ENCODE measurements around the gene SHOC1.
"Not testable (repeated sequence)": the region's sequence is repeated elsewhere in the genome, so short reads cannot be mapped to it uniquely, and the experiment has no call there.

SHOC1 gene

GRCh38 chr9:111794835-111795556 is at the start of gene SHOC1:
TSS of gene SHOC1 (minus strand) at chr9:111794937. CDS start at chr9:111791418, 3,519 bp downstream.
- no peak for DNase-seq (ENCODE audit: low read depth)

GRCh38 chr9:111843971-111844370 is 49.2 kb upstream of the SHOC1 start:
- DNase-seq (ENCODE audit: low read depth) = no peak

DNA sequence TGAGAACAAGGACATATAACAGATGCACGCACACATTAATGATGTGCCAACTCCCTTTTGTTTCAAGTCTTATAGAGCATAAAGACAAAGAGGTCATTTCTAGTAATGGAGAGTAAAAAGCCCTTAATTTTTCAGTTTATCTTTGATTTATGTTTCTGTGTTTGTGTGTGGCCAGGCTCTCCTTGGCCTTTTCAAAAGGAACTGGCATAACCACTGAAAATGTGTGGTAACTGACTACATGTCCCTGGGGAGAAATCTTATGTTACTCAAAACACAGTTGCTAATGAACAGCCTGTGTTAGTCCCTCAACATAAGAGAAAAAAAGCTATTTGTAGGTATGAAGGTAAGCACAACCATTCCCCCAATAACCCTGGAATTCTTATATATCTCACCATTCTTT is 47.6 kb upstream of the SHOC1 start:
- DNase-seq (ENCODE audit: low read depth) = no peak

DNA sequence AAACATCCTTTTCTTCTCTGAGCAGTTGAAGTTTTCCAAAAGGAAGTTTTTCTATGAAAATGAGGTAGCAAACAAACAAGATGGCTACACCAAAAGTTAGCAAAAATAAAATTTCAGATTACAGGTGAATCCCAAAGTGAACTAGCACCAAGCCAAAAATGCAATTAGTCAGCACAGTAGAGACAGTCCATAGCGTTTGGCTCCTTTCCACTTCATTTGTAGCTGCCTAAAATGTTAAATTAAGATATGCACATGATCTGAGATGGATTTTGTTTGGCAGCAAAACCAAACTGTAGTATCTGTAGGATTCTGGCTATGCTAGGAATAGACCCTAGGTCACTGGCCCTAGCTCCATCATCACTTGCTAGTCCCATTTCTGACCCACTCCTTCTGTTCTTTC is 45.7 kb upstream of the SHOC1 start:
- DNase-seq (ENCODE audit: low read depth) = no peak

- DNase-seq (ENCODE audit: low read depth) = no peak
Observed at GRCh38 chr9:111839987-111840386, 45.2 kb upstream of the SHOC1 start.

GRCh38 chr9:111839387-111839786 is 44.6 kb upstream of the SHOC1 start:
- DNase-seq (ENCODE audit: low read depth) = no peak

DNA sequence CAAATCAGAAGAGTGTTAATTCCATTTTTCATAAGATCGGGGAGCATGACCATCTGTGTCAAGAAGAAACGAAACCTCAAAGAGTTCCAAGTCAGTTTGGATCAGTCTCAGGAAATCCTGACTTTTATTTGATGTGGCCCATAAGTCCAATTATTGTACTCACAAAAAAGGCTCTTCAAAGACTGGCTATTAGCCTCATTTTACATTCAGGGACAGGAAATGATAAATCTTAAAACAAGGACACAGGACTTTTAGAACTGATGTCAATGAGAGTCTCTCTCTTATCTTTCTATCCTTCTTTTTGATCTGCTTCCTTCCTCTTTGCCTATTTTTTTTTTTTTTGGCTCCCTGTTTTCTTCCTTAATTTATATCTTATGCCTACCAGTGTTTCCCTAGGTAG is 43.7 kb upstream of the SHOC1 start:
- no peak for DNase-seq (ENCODE audit: low read depth)

DNA sequence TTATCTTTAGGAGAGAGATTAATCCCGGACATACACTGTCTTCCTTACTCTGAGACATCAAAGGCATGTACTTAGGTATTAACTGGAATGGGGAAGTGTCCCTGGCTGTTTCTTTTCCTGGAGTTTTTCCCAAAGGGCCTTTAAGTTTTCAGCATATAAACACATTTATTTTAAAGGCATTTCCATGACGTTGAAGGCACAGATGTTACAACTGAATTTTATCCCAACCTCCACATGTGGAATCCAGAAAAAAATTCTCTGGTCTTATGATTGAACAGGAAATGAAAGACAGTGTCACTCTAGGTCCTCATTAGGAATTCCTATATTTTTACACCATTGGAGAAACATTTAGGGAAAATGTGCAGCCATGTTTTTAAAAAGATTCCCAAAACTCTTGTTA is 41.6 kb upstream of the SHOC1 start:
- no peak for DNase-seq (ENCODE audit: low read depth)

DNA sequence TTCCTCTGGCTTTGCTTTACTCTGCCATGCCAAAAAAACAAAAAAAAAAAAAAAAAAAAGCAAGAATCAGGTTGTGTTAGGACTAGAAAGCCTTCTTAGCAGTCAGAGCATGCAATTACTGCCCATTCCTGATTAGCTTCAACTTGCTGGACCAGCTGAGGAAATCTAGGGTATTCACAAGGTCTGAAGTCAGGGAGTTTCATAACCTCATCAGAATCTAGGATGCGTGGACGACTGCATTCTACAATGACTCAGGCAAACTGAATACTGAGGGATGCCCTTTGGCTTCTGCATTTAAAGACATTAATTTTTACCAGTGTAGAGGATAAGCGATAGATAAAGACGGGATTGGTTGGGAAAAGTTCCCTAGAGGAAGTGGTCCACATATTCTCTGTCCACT is 39.2 kb upstream of the SHOC1 start:
- no peak for DNase-seq (ENCODE audit: low read depth)

DNA sequence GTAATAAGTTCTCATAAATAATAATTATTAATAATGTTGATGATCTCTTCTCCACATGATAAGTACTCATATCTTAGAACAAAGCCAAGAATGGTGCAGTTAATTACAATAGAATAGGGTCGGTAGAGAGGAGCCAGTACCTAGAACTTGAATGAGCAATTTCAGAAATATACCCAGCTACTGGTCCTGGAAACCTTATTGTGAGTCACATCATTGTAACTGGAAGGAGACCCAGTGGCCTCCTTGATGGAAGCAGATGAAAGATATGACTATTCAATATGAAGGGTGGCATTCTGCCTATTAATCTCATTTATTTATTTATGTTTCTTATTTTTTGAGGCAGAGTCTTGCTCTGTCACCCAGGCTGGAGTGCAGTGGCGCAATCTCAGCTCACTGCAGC is 37.7 kb upstream of the SHOC1 start:
- DNase-seq (ENCODE audit: low read depth) = no peak

DNA sequence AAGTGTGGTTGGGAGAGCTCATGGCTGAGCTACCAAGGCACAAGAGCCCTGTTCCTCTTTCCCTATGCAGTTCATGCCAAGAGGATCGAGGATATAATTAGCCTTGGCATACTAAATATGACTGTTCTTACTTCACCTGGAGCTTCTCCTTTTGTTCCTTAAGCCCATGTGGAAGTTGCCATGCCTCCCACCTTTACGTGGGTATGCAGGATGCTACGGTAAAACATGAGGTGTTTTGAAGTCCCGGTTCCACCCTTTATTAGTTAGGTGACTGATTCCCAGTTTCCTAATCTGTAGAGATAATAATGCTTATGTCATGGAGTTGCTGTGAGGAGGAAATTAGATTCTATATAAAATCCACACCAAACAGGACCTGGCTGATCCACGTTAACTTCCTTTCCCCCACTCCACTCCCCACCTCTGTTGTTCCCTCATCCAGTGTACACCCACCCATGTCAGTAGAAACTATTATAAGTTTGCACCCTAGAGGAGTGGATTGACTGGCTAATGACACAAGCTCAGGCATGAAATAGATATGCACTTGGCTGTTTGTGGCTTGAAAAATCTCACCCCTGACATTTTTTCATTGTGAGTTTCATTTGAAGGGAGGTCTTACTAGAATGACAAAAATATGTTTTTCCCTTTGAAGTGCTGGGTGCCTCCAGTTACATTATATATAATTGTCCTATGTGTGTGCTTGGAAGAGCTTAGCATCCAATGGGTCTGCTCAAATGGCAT is 36.8 kb upstream of the SHOC1 start:
- no peak for DNase-seq (ENCODE audit: low read depth)

DNA sequence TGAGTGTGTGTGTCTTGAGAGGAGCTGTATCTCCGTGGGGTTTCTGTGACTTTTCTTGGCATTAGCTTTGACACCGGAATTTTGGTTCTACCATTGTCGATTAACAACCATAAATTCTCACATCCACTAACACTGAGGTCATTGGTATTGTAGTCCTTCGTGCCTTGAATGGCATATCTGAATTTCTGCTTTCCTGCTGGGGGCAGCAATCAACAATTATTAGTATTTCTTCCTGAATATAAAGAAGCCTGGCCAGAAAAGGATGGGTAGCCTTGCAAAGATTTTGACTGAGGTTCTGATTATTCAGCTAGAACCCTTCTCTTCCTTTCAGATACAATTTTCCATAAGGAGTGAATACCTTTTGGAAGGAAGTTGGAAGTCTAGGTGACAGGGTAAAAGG is 33.5 kb upstream of the SHOC1 start:
- DNase-seq (ENCODE audit: low read depth) = no peak

- no peak for DNase-seq (ENCODE audit: low read depth)
Observed at GRCh38 chr9:111825468-111826145, 30.9 kb upstream of the SHOC1 start.

DNA sequence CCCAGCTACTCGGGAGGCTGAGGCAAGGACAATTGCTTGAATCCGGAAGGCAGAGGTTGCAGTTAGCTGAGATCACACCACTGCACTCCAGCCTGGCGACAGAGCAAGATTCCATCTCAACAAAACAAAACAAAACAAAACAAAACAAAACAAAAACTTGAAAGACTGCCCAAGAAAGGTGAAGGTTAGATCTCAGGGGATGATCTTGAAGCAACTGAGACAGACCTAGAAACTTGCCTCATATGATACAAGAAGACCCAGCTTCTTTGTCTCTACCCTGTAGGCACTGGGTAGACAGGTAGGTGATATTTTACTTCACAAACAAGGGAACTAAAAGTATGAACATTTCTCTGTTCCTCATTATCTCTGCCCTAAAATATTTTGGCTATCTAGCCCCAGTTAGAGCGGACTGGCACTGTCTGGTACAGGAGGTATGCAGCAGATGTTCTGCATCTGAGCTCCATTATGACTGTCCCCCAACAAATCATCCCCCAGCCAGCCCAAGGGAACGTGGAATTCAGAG is 26.3 kb upstream of the SHOC1 start:
- no peak for DNase-seq (ENCODE audit: low read depth)

GRCh38 chr9:111819360-111819759 is 24.6 kb upstream of the SHOC1 start:
- no peak for DNase-seq (ENCODE audit: low read depth)

DNA sequence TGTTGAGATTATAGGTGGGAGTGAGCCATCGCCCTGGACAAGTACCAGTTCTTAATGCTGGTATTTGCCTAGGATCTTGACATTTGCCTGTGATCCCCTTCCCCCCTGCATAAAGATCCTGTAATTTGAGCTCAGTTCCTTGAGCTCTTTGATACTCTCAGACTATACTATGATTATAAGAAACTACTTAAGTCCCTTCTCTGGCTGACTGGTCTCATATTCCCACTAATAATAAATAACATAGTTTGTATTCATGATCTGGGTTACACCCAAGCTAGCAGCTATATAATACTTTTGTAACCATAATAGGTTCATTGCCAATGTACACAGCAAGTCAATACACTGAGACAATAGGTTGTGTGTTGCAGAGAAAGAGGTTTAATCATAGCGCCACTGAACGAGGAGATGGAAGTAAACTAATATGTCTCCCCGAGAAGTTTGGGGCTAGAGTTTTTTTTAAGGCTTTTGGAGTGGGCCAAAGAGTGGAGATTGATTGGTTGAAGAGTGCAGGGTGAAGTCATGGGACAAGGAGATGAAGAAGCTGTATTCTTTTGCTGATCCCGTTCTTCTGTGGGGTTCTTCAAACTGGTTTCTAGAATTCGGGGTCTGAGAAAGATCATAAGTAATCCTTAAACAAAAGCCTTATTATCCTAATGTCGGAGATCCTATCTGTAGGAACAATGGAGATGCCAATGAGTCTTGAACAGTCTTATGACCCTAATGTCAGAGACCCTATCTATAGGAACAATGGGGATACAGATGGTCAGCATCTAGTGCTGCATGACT is 20.7 kb upstream of the SHOC1 start:
- no peak for DNase-seq (ENCODE audit: low read depth)

- DNase-seq (ENCODE audit: low read depth) = no peak
Observed at GRCh38 chr9:111812337-111812736, 17.6 kb upstream of the SHOC1 start.

DNA sequence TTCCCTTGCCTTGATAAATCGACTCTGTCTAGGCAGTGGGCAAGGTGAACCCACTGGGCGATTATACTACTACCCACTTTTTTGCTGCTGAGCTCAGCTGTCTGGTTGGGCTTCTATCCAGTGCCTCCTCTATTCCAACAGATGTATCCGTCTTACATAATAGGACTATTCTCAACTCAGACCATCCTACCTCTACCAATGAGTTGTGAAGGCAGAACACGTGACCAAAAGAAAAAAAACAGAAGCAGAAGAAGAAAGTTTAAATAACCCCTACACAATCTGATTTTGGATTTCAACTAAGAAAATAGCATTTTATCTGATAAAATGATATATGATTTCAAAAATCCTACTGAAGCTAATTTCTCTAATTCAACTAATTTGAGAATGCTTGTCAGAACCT is 16.2 kb upstream of the SHOC1 start:
- no peak for DNase-seq (ENCODE audit: low read depth)

DNA sequence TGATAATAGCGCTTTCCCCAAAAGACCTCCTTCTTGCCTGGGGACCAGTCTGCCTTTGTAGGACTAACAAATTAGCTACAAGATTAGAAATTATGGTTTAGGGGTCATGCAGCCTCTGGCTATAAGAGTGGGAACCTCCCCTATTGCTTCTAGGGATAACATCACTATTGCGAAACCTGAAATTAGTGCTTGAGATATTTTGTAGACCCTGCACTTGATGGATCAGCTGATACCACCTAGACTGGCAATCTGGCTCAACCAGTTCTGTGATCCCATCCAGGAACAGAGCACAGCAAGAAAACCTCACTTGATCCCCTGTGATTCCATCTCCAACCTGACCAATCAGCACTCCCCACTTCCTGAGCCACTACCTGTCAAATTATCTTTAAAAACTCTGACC is 15.7 kb upstream of the SHOC1 start:
- not testable (repeated sequence) for DNase-seq (ENCODE audit: low read depth)

GRCh38 chr9:111807197-111807596 is 12.5 kb upstream of the SHOC1 start:
- no peak for DNase-seq (ENCODE audit: low read depth)

DNA sequence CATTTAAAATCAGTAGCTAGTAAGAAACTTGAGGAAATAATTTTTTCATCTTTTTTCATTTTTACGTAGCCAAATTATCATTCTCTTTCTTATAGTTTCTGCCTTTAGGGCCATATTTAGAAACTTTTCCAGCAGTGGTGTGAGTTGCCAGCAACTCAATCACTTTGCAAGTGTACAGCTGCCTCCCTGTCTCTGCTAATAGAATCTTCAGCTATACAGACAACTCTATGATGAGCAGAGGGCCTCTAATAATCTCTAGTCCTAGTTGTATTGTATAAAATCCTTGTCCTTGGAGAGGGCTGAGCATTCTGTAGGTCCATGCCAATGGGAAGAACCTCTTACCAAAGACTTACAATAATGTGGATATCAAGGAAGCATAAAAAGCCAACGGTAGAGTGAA is 11.5 kb upstream of the SHOC1 start:
- no peak for DNase-seq (ENCODE audit: low read depth)

DNA sequence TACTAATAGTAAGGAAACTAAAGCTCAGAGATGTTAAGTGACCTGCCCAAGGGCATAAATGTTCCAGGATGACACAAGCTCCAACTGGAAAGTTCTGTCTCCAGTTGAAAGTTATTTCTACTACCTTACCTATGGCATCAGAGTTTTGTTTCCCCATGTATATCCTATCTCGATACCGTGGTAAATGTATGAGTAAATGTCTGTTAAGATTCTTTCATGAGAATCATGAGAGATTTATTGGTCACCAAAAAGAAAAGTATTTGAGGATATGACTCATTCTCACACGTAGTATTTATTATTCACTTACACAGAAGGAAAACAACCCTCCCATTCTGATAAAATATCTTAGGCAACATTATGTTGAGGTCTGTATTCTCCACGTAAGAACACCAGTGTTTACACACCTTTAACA is 11.1 kb upstream of the SHOC1 start:
- DNase-seq (ENCODE audit: low read depth) = no peak

All from stimulated activated CD8-positive, alpha-beta memory T cell treated with anti-CD3 and anti-CD28 coated beads, Interleukin-15, amount 100 ng/mL, for 24 hours (primary cell).